ENCODE data around the gene AGBL4. TPM values are rescaled to one million over a fixed set of nuclear protein-coding genes. Genes with fewer than 3 reads are reported as not detected.
"Not testable (repeated sequence)": the region's sequence is repeated elsewhere in the genome, so short reads cannot be mapped to it uniquely, and the experiment has no call there.

The AGBL4 gene
- total RNA-seq, 6 experiments from 2014 or later = not detected

DNA sequence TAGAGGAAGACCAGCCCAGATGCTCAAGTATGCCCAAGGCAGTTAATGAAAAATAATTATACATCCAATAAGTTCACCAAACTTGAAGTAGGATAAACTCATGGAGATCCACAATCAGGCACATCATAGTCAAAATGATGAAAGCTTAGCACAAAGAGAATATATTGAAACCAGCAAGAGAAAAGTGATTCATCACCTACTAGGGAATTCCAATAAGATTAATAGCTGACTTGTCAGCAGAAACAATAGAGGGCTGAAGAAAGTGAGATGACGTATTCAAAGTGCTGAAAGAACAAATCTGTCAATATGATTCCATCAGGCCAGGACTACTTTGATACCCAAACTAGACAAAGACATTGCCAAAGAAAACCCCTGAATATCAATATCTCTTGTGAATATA is 995.4 kb downstream of the AGBL4 start:
- Mint-ChIP-seq H3K4me3 (no peak overlapping the region), H3K4me1 (ENCODE audit: low read depth) (no peaks in the 10 kb centered on the region), H3K27ac (no peak overlapping the region), H3K9me3 (peaks cover 61% of the 10 kb centered on the region), H3K27me3 (ENCODE audit: insufficient read depth) (no peaks in the 10 kb centered on the region), H3K36me3 (ENCODE audit: low read depth) (no peaks in the 10 kb centered on the region)
- no peak for DNase-seq
- TF ChIP-seq, protein P1, sequence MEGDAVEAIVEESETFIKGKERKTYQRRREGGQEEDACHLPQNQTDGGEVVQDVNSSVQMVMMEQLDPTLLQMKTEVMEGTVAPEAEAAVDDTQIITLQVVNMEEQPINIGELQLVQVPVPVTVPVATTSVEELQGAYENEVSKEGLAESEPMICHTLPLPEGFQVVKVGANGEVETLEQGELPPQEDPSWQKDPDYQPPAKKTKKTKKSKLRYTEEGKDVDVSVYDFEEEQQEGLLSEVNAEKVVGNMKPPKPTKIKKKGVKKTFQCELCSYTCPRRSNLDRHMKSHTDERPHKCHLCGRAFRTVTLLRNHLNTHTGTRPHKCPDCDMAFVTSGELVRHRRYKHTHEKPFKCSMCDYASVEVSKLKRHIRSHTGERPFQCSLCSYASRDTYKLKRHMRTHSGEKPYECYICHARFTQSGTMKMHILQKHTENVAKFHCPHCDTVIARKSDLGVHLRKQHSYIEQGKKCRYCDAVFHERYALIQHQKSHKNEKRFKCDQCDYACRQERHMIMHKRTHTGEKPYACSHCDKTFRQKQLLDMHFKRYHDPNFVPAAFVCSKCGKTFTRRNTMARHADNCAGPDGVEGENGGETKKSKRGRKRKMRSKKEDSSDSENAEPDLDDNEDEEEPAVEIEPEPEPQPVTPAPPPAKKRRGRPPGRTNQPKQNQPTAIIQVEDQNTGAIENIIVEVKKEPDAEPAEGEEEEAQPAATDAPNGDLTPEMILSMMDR (IDR thresholded peaks at IDR 0.05) = no peak

DNA sequence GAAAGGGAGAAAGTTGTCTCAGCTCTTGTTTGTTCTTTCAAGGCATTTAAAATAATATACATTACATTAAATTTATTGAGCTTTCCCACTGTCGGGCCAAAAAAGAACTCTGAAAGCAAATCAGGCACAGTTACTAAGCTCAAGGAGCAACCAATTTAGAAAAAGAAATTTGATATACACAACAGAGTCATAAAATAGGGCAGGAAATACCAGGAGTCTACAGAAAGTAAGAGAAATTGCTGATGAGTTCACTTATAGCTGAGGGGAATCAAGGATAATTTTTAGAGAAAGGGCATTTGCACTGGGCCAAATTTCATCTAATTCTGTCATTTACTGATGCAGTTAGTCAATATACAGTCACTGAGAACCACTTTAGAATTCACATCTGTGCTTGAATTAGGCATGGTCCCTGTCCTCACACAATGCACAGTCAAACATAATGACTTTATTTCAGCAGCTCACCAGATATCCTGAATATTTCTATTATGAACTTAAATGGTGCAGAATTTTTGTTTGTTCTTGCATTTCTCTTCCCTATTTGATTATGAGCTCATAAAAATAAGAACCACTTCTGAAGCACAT is 997.4 kb downstream of the AGBL4 start:
- H3K4me1 Mint-ChIP-seq (ENCODE audit: low read depth) = no peaks in the 10 kb centered on the region
- H3K36me3 Mint-ChIP-seq (ENCODE audit: low read depth) = no peaks in the 10 kb centered on the region
- peaks cover 43% of the 10 kb centered on the region for H3K9me3 Mint-ChIP-seq
- no peak overlapping the region for H3K4me3 Mint-ChIP-seq
- no peak for DNase-seq
- TF ChIP-seq, protein P1 (IDR thresholded peaks at IDR 0.05) = no peak
- no peak overlapping the region for H3K27ac Mint-ChIP-seq
- H3K27me3 Mint-ChIP-seq (ENCODE audit: insufficient read depth) = no peaks in the 10 kb centered on the region

GRCh38 chr1:49016030-49016977 is 1007.5 kb downstream of the AGBL4 start:
- DNase-seq = no peak
- H3K4me3 Mint-ChIP-seq = no peak overlapping the region
- TF ChIP-seq, protein P1 (IDR thresholded peaks at IDR 0.05) = no peak
- no peak overlapping the region for H3K27ac Mint-ChIP-seq
- peaks cover 50% of the 10 kb centered on the region for H3K9me3 Mint-ChIP-seq
- no peaks in the 10 kb centered on the region for H3K4me1 Mint-ChIP-seq (ENCODE audit: low read depth)
- H3K36me3 Mint-ChIP-seq (ENCODE audit: low read depth) = no peaks in the 10 kb centered on the region; the same call in 1 of the 2 replicates
- no peaks in the 10 kb centered on the region for H3K27me3 Mint-ChIP-seq (ENCODE audit: insufficient read depth)

- Mint-ChIP-seq H3K27ac (no peak overlapping the region), H3K4me3 (no peak overlapping the region), H3K36me3 (ENCODE audit: low read depth) (no peaks in the 10 kb centered on the region), H3K9me3 (peaks cover 31% of the 10 kb centered on the region), H3K27me3 (ENCODE audit: insufficient read depth) (no peaks in the 10 kb centered on the region), H3K4me1 (ENCODE audit: low read depth) (no peaks in the 10 kb centered on the region)
- DNase-seq = no peak
- TF ChIP-seq, protein P1 (IDR thresholded peaks at IDR 0.05) = no peak
Observed at GRCh38 chr1:49013079-49013478, 1010.7 kb downstream of the AGBL4 start.

GRCh38 chr1:49002981-49003380 is 1020.8 kb downstream of the AGBL4 start:
- H3K27me3 Mint-ChIP-seq (ENCODE audit: insufficient read depth); H3K4me1 Mint-ChIP-seq (ENCODE audit: low read depth); DNase-seq; H3K36me3 Mint-ChIP-seq (ENCODE audit: low read depth); H3K27ac Mint-ChIP-seq; H3K4me3 Mint-ChIP-seq: not testable (repeated sequence)
- H3K9me3 Mint-ChIP-seq = peaks cover 46% of the 10 kb centered on the region

- Mint-ChIP-seq H3K27ac (no peak overlapping the region), H3K9me3 (peaks cover 34% of the 10 kb centered on the region), H3K27me3 (ENCODE audit: insufficient read depth) (no peaks in the 10 kb centered on the region), H3K4me1 (ENCODE audit: low read depth) (no peaks in the 10 kb centered on the region), H3K4me3 (no peak overlapping the region), H3K36me3 (ENCODE audit: low read depth) (no peaks in the 10 kb centered on the region)
- DNase-seq = no peak
- TF ChIP-seq, protein P1 (IDR thresholded peaks at IDR 0.05) = no peak
Observed at GRCh38 chr1:48999321-48999720, 1024.4 kb downstream of the AGBL4 start.
